ENCODE data around the gene CDK4.

The CDK4 gene

GRCh38 chr12:57755454-57756372, 3.6 kb upstream of the CDK4 start:
- no peak for DNase-seq (ENCODE audit: low read depth)

- DNase-seq (ENCODE audit: low read depth): no peak
These were observed 3.0 kb upstream of the CDK4 start for GRCh38 chr12:57755194-57755453.

GRCh38 chr12:57754411-57755193, 2.5 kb upstream of the CDK4 start, which contains the start of gene MARCHF9:
MARCHF9 (plus strand) TSS chr12:57755103; CDS start chr12:57755529, 426 bp downstream.
- no peak for DNase-seq (ENCODE audit: low read depth)

- no peak for DNase-seq (ENCODE audit: low read depth)
These were observed 1.7 kb upstream of the CDK4 start for GRCh38 chr12:57753756-57754337.

GRCh38 chr12:57752668-57753000, 524 bp upstream of the CDK4 start:
- no peak for DNase-seq (ENCODE audit: low read depth)

- no peak for DNase-seq (ENCODE audit: low read depth)
These were observed 700 bp downstream of the CDK4 start for GRCh38 chr12:57751432-57751787.

GRCh38 chr12:57750561-57751431, 1.3 kb downstream of the CDK4 start:
- DNase-seq (ENCODE audit: low read depth): no peak

GRCh38 chr12:57749061-57749460, 3.0 kb downstream of the CDK4 start:
- DNase-seq (ENCODE audit: low read depth): no peak

- DNase-seq (ENCODE audit: low read depth): no peak
These were observed 6.1 kb downstream of the CDK4 start for GRCh38 chr12:57746025-57746424.

GRCh38 chr12:57745485-57745881, 6.6 kb downstream of the CDK4 start:
- DNase-seq (ENCODE audit: low read depth): no peak

- DNase-seq (ENCODE audit: low read depth): peak; percentile 97
These were observed 7.2 kb downstream of the CDK4 start, which contains the start of gene TSPAN31 for GRCh38 chr12:57744777-57745484. TSPAN31 (plus strand) TSS chr12:57745039; CDS start chr12:57745155, 116 bp downstream.

- peak; percentile 54 for DNase-seq (ENCODE audit: low read depth)
These were observed 7.8 kb downstream of the CDK4 start for GRCh38 chr12:57744194-57744776.

GRCh38 chr12:57743769-57744168, 8.3 kb downstream of the CDK4 start:
- no peak for DNase-seq (ENCODE audit: low read depth)

GRCh38 chr12:57741844-57742738, 10.0 kb downstream of the CDK4 start:
- no peak for DNase-seq (ENCODE audit: low read depth)

- no peak for DNase-seq (ENCODE audit: low read depth)
These were observed 10.7 kb downstream of the CDK4 start for GRCh38 chr12:57741413-57741789.

- DNase-seq (ENCODE audit: low read depth): no peak
These were observed 11.3 kb downstream of the CDK4 start for GRCh38 chr12:57740656-57741412.

- no peak for DNase-seq (ENCODE audit: low read depth)
These were observed 12.1 kb downstream of the CDK4 start for GRCh38 chr12:57739914-57740538.

GRCh38 chr12:57739387-57739786, 12.7 kb downstream of the CDK4 start:
- no peak for DNase-seq (ENCODE audit: low read depth)
